ENCODE data around the gene TLR5. TPM values are rescaled to one million over a fixed set of nuclear protein-coding genes. Genes with fewer than 3 reads are reported as not detected.

TLR5 gene
- total and polyA plus RNA-seq, 4 donors = 0.20 to 20.9 (median 3.5) TPM

DNA sequence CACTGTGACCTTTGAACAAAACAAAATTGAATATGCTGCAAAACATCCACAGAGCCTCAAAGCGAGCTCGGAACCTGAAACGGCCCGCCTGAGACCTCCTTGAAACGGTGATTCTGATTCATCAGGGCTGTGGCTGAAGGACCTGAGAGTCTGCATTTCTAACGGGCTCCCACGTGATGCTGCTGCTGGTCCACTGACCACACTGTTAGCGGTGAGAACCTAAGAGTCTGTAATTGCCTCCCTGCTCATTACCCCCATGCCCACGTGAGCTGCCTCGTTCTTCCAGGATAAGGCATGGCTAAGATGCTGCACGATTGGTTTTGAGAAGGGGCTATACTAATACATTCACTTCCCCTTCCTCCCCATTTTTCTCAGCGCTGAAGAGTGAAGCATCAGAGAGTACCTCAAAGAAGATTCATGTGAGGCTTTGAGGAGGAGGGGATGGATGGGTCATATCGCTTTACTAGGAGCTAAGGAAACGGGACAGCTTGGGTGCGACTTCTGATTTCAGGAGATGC, 9.7 kb downstream of the TLR5 start:
- no peak for DNase-seq
- intact Hi-C loops (cut with DNase I) = loop anchor here (5.0 to 10.0 kb wide), 2 partner anchors 231 to 549 kb away; partner anchors contain the start of gene SUSD4 (in 1 of the 2)
- H3K4me1 ChIP-seq (ENCODE audit: control insufficient read depth in 1 of 2, insufficient read depth in 2 of 2, low read length in 2 of 2) = no peaks in the 10 kb centered on the region
- no peaks in the 10 kb centered on the region for H3K9me3 ChIP-seq (ENCODE audit: control insufficient read depth, low read length)
- H3K27me3 ChIP-seq (ENCODE audit: control insufficient read depth in 1 of 2, insufficient read depth in 2 of 2, low read length in 1 of 2) = no peaks in the 10 kb centered on the region
- no peaks in the 10 kb centered on the region for H3K36me3 ChIP-seq (ENCODE audit: control insufficient read depth in 1 of 2, insufficient read depth in 2 of 2, low read length in 1 of 2)
- ATAC-seq (ENCODE audit: low FRiP score) = no peak
- no peak overlapping the region for H3K27ac ChIP-seq (ENCODE audit: low read depth in 1 of 2, low read length in 2 of 2)
- no peak overlapping the region for H3K4me3 ChIP-seq (ENCODE audit: low read length in 2 of 2)
- WGBS, 2 donors = 30 to 32% methylated on average over 15 of the region's 15 CpGs

DNA sequence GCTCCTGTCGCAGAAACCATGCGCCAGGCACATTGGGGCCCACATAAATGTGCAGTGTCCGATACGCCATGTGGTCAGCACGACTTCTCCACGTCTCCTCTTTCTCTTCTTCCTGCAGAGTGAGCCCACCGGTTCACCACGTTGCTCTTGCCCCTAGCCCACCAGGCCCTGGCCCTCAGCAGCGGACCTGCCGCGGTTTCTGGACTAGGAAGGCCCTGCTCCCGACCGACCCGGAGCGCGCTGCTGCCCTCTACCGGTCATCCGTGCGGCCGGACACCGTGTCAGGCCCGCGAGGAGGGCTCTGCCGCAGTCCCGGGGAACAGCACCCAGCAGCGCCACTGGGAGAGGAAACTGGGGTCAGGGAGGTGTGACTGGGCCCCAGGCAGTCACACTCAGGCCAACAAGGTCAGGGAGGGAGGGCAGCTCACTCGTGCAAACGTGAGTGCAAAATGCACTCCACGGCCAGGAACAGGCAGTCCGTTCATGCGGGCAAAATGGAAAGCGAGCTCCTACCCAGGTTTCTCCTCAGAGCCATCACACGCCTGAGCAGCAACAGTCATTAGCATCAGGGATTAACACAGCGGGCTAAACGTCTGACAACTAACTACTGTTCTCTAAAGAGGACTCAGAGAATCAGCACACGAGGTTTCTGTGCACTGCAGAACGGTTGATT, 13.7 kb downstream of the TLR5 start:
- Histone ChIP-seq H3K27me3 (ENCODE audit: control insufficient read depth in 1 of 2, insufficient read depth in 2 of 2, low read length in 1 of 2) (no peaks in the 10 kb centered on the region), H3K27ac (ENCODE audit: low read depth in 1 of 2, low read length in 2 of 2) (no peak overlapping the region), H3K36me3 (ENCODE audit: control insufficient read depth in 1 of 2, insufficient read depth in 2 of 2, low read length in 1 of 2) (no peaks in the 10 kb centered on the region), H3K4me3 (ENCODE audit: low read length in 2 of 2) (no peak overlapping the region), H3K9me3 (ENCODE audit: control insufficient read depth, low read length) (no peaks in the 10 kb centered on the region), H3K4me1 (ENCODE audit: control insufficient read depth in 1 of 2, insufficient read depth in 2 of 2, low read length in 2 of 2) (no peaks in the 10 kb centered on the region)
- peak; percentile 84 to 95 for DNase-seq
- peak; percentile 85 for ATAC-seq (ENCODE audit: low FRiP score)
- 21 to 26% methylated on average over 34 to 37 of the region's 37 CpGs for WGBS, 2 donors
- intact Hi-C loops (cut with DNase I) = no loop called here

DNA sequence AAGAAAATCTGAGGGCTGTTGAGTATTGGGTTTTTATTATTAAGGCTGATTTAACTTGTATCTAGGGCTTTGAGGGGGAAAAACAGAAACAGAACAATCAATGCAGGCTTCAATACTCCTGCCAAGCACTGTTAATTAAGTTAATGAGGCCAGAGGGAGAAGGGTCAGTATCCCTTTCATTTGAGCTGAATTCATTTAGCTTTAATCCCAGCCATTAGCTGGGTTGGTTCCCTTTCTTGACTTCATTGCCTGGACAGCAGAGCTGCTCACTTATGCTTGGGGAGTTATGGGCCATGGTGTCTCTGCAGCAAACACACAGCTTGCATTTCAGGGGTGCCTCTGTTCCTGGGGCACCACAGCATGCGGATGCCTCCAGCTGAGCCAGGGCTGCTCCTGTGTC, 16.3 kb downstream of the TLR5 start:
- Histone ChIP-seq H3K27me3 (ENCODE audit: control insufficient read depth in 1 of 2, insufficient read depth in 2 of 2, low read length in 1 of 2) (no peaks in the 10 kb centered on the region), H3K9me3 (ENCODE audit: control insufficient read depth, low read length) (no peaks in the 10 kb centered on the region), H3K36me3 (ENCODE audit: control insufficient read depth in 1 of 2, insufficient read depth in 2 of 2, low read length in 1 of 2) (no peaks in the 10 kb centered on the region), H3K27ac (ENCODE audit: low read depth in 1 of 2, low read length in 2 of 2) (no peak overlapping the region), H3K4me3 (ENCODE audit: low read length in 2 of 2) (no peak overlapping the region), H3K4me1 (ENCODE audit: control insufficient read depth in 1 of 2, insufficient read depth in 2 of 2, low read length in 2 of 2) (peaks cover 0 to 3% of the 10 kb centered on the region in 2 donors)
- ATAC-seq (ENCODE audit: low FRiP score) = no peak
- intact Hi-C loops (cut with DNase I) = no loop called here
- DNase-seq = no peak
- WGBS, 2 donors = 98 to 100% methylated on average over 1 of the region's 1 CpG

DNA sequence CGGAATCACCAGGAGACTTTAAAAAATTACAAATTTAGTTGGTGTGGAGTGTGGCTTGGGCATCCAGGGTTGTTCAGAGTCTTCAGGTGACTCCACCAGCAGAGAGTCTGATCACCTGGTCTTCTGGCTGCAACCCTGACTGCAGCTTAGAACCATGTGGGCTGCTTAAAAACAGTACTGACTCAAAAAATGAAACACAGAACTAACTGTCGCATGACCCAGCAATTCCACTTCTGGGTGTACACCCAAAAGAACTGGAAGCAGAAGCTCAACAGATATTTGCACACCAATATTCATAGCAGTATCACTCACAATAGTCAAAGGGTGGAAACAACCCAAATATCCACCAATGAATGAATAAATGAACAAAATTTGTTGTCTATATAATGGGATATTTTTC, 17.3 kb downstream of the TLR5 start:
- intact Hi-C loops (cut with DNase I) = no loop called here
- WGBS, 2 donors = 47 to 73% methylated on average over 2 of the region's 2 CpGs
- Histone ChIP-seq H3K36me3 (ENCODE audit: control insufficient read depth in 1 of 2, insufficient read depth in 2 of 2, low read length in 1 of 2) (no peaks in the 10 kb centered on the region), H3K4me3 (ENCODE audit: low read length in 2 of 2) (no peak overlapping the region), H3K4me1 (ENCODE audit: control insufficient read depth in 1 of 2, insufficient read depth in 2 of 2, low read length in 2 of 2) (peaks cover 0 to 3% of the 10 kb centered on the region in 2 donors), H3K9me3 (ENCODE audit: control insufficient read depth, low read length) (no peaks in the 10 kb centered on the region), H3K27ac (ENCODE audit: low read depth in 1 of 2, low read length in 2 of 2) (no peak overlapping the region), H3K27me3 (ENCODE audit: control insufficient read depth in 1 of 2, insufficient read depth in 2 of 2, low read length in 1 of 2) (no peaks in the 10 kb centered on the region)
- no peak for DNase-seq
- no peak for ATAC-seq (ENCODE audit: low FRiP score)

DNA sequence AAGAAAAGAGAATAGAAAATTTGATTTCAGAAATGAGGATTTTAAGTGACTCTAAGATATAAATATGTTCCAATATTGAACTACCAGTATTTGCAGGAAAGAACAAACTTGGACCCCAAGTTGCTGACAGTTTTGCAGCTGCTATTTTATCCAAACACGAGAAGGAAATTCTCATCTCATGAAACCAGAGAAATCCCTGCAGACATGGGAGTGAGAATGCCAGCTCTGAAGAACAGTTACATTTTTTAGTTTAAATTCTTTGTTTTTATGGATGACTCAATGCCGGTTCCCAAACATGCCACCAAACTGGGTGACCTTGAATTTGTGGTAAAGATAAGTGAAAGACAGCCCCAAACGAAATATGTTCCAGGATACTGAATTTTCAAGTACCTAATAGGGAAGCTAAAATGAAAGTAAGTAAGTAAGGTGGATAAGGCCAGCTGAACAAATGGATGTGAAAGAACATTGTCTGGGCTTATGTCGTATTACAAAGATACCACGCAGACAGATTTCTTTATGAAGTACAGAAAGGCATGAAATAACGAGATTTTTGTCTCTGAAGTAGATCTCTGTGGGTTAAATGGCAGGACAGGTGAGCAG, 19.9 kb downstream of the TLR5 start:
- 14 to 17% methylated on average over 6 of the region's 6 CpGs for WGBS, 2 donors
- peak overlapping the region in 1 of 2 donors; percentile 21 for H3K27ac ChIP-seq (ENCODE audit: low read depth in 1 of 2, low read length in 2 of 2)
- no peaks in the 10 kb centered on the region for H3K27me3 ChIP-seq (ENCODE audit: control insufficient read depth in 1 of 2, insufficient read depth in 2 of 2, low read length in 1 of 2)
- no peak for DNase-seq
- intact Hi-C loops (cut with DNase I) = no loop called here
- H3K4me1 ChIP-seq (ENCODE audit: control insufficient read depth in 1 of 2, insufficient read depth in 2 of 2, low read length in 2 of 2) = peaks cover 0 to 3% of the 10 kb centered on the region in 2 donors
- no peaks in the 10 kb centered on the region for H3K9me3 ChIP-seq (ENCODE audit: control insufficient read depth, low read length)
- no peaks in the 10 kb centered on the region for H3K36me3 ChIP-seq (ENCODE audit: control insufficient read depth in 1 of 2, insufficient read depth in 2 of 2, low read length in 1 of 2)
- peak overlapping the region in 1 of 2 donors; percentile 30 for H3K4me3 ChIP-seq (ENCODE audit: low read length in 2 of 2)
- ATAC-seq (ENCODE audit: low FRiP score) = no peak

DNA sequence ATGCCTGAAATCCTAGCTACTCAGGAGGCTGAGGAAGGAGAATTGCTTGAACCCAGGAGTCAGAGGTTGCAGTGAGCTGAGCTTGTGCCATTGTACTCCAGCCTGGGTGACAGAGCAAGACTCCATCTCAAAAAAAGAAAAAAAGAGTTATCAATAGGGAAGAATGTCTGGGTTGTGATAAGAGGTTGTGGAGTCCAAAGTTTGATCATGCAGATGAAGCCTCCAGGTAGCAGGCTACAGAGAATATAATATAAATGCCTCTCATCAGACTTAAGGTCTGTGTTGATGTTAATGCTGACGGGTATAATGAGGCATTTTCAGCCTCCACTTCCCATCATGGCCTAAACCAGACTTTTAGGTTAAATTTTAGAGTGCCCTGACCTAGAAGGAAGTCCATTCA, 24.6 kb downstream of the TLR5 start:
- intact Hi-C loops (cut with DNase I) = no loop called here
- Histone ChIP-seq H3K27me3 (ENCODE audit: control insufficient read depth in 1 of 2, insufficient read depth in 2 of 2, low read length in 1 of 2) (no peaks in the 10 kb centered on the region), H3K4me1 (ENCODE audit: control insufficient read depth in 1 of 2, insufficient read depth in 2 of 2, low read length in 2 of 2) (peaks cover 0 to 3% of the 10 kb centered on the region in 2 donors), H3K9me3 (ENCODE audit: control insufficient read depth, low read length) (peaks cover 1% of the 10 kb centered on the region), H3K36me3 (ENCODE audit: control insufficient read depth in 1 of 2, insufficient read depth in 2 of 2, low read length in 1 of 2) (no peaks in the 10 kb centered on the region), H3K4me3 (ENCODE audit: low read length in 2 of 2) (no peak overlapping the region), H3K27ac (ENCODE audit: low read depth in 1 of 2, low read length in 2 of 2) (no peak overlapping the region)
- DNase-seq = no peak
- WGBS, 2 donors = 94 to 100% methylated on average over 1 of the region's 1 CpG
- no peak for ATAC-seq (ENCODE audit: low FRiP score)

DNA sequence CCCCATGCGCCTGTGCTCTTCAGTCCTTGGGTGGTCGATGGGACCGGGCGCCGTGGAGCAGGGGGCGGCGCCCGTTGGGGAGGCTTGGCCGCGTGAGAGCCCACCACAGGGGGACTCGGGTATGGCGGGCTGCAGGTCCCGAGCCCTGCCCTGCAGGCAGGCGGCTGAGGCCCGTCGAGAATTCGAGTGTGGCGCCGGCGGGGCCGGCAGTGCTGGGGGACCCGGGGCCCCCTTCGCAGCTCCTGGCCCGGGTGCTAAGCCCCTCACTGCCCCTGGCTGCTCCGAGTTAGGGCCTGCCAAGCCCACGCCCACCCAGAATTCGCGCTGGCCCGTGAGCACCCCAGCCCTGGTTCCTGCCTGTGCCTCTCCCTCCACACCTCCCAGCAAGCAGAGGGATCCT, 26.1 kb downstream of the TLR5 start:
- no peak overlapping the region for H3K4me3 ChIP-seq (ENCODE audit: low read length in 2 of 2)
- H3K27me3 ChIP-seq (ENCODE audit: control insufficient read depth in 1 of 2, insufficient read depth in 2 of 2, low read length in 1 of 2) = no peaks in the 10 kb centered on the region
- intact Hi-C loops (cut with DNase I) = no loop called here
- ATAC-seq (ENCODE audit: low FRiP score) = no peak
- DNase-seq = no peak
- no peak overlapping the region for H3K27ac ChIP-seq (ENCODE audit: low read depth in 1 of 2, low read length in 2 of 2)
- H3K36me3 ChIP-seq (ENCODE audit: control insufficient read depth in 1 of 2, insufficient read depth in 2 of 2, low read length in 1 of 2) = no peaks in the 10 kb centered on the region
- H3K9me3 ChIP-seq (ENCODE audit: control insufficient read depth, low read length) = peaks cover 1% of the 10 kb centered on the region
- 90 to 93% methylated on average over 13 to 29 of the region's 29 CpGs for WGBS, 2 donors
- H3K4me1 ChIP-seq (ENCODE audit: control insufficient read depth in 1 of 2, insufficient read depth in 2 of 2, low read length in 2 of 2) = no peaks in the 10 kb centered on the region

DNA sequence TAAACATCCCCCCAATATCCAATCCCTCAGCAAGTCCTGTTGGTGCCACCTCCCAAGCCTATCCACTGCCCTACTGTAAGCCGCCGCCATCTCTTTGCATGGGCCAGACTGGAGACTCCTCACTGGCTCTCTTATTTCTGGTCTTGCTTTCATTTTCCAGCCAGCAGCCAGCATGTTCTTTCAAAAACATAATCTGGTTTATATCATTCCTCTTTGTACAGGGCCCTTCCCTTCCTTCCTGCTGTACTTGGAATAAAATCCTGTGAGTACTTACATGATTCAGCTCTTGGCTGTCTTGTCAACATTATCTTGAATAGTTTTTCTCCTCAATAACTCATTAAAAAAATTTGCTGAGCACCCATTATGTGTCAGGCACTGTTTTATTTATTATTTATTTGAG, 28.2 kb downstream of the TLR5 start:
- peaks cover 1% of the 10 kb centered on the region for H3K9me3 ChIP-seq (ENCODE audit: control insufficient read depth, low read length)
- no peak for DNase-seq
- H3K27ac ChIP-seq (ENCODE audit: low read depth in 1 of 2, low read length in 2 of 2) = no peak overlapping the region
- intact Hi-C loops (cut with DNase I) = no loop called here
- no peaks in the 10 kb centered on the region for H3K36me3 ChIP-seq (ENCODE audit: control insufficient read depth in 1 of 2, insufficient read depth in 2 of 2, low read length in 1 of 2)
- 15 to 39% methylated on average over 2 of the region's 2 CpGs for WGBS, 2 donors
- H3K4me3 ChIP-seq (ENCODE audit: low read length in 2 of 2) = no peak overlapping the region
- peak; percentile 67 for ATAC-seq (ENCODE audit: low FRiP score)
- H3K4me1 ChIP-seq (ENCODE audit: control insufficient read depth in 1 of 2, insufficient read depth in 2 of 2, low read length in 2 of 2) = no peaks in the 10 kb centered on the region
- no peaks in the 10 kb centered on the region for H3K27me3 ChIP-seq (ENCODE audit: control insufficient read depth in 1 of 2, insufficient read depth in 2 of 2, low read length in 1 of 2)

DNA sequence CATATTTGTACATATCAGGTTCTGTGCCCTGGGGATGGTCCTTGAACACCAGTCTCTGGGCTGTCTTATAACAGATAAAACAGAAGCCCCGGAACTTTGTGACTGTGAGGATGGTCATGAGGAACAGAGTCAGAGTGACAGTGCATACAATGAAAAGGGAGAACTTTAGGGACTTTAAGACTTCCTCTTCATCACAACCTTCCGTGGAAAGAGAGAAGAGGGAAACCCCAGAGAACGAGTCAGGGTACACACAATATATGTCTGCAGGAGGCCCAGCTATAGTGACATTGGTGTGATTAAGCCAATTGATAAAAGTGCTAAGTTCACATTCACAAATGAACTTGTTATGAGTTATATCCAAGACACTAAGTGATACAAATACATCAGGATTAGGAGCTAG, 32.1 kb downstream of the TLR5 start:
- no peak for ATAC-seq (ENCODE audit: low FRiP score)
- no peak overlapping the region for H3K27ac ChIP-seq (ENCODE audit: low read depth in 1 of 2, low read length in 2 of 2)
- H3K4me1 ChIP-seq (ENCODE audit: control insufficient read depth in 1 of 2, insufficient read depth in 2 of 2, low read length in 2 of 2) = no peaks in the 10 kb centered on the region
- H3K36me3 ChIP-seq (ENCODE audit: control insufficient read depth in 1 of 2, insufficient read depth in 2 of 2, low read length in 1 of 2) = no peaks in the 10 kb centered on the region
- intact Hi-C loops (cut with DNase I) = no loop called here
- no peak overlapping the region for H3K4me3 ChIP-seq (ENCODE audit: low read length in 2 of 2)
- 91 to 93% methylated on average over 3 of the region's 3 CpGs for WGBS, 2 donors
- no peak for DNase-seq
- peaks cover 1% of the 10 kb centered on the region for H3K9me3 ChIP-seq (ENCODE audit: control insufficient read depth, low read length)
- peaks cover 0 to 2% of the 10 kb centered on the region in 2 donors for H3K27me3 ChIP-seq (ENCODE audit: control insufficient read depth in 1 of 2, insufficient read depth in 2 of 2, low read length in 1 of 2)

All from aorta (tissue), 5 donors.